ENCODE data around the gene KNL1. TPM values are rescaled to one million over a fixed set of nuclear protein-coding genes. Genes with fewer than 3 reads are reported as not detected.

KNL1 gene
- total RNA-seq, 1 donor from 2014 or later = 0.53 TPM

GRCh38 chr15:40694688-40695468 lies 100.8 kb downstream of the KNL1 start, which contains the start of gene RAD51:
RAD51 (plus strand) TSS chr15:40695174; CDS start chr15:40698759, 3,585 bp downstream.
- FAIRE-seq (no peak), DNase-seq (ENCODE audit: low read depth) (peak; percentile 90)
- H3K36me3 ChIP-seq (ENCODE audit: control insufficient read depth, insufficient read depth, low read length) = no peaks in the 10 kb centered on the region
- no peak for TF ChIP-seq CTCF (IDR thresholded peaks at IDR 0.05; ENCODE audit: insufficient read depth, low read length, severe bottlenecking)
- no peaks in the 10 kb centered on the region for H3K27me3 ChIP-seq (ENCODE audit: control insufficient read depth, insufficient read depth, low read length)
- H3K4me3 ChIP-seq (ENCODE audit: low read depth, low read length) = peak within 1 kb of the TSS; percentile 94

- Histone ChIP-seq H3K27me3 (ENCODE audit: control insufficient read depth, insufficient read depth, low read length) (no peaks in the 10 kb centered on the region), H3K36me3 (ENCODE audit: control insufficient read depth, insufficient read depth, low read length) (no peaks in the 10 kb centered on the region), H3K4me3 (ENCODE audit: low read depth, low read length) (peak overlapping the region; percentile 94)
- FAIRE-seq (no peak), DNase-seq (ENCODE audit: low read depth) (no peak)
- TF ChIP-seq CTCF (IDR thresholded peaks at IDR 0.05; ENCODE audit: insufficient read depth, low read length, severe bottlenecking) = no peak
Measured at GRCh38 chr15:40695469-40695890, 101.4 kb downstream of the KNL1 start.

GRCh38 chr15:40696228-40696627 lies 102.2 kb downstream of the KNL1 start:
- no peak for FAIRE-seq
- Histone ChIP-seq H3K36me3 (ENCODE audit: control insufficient read depth, insufficient read depth, low read length) (no peaks in the 10 kb centered on the region), H3K27me3 (ENCODE audit: control insufficient read depth, insufficient read depth, low read length) (no peaks in the 10 kb centered on the region), H3K4me3 (ENCODE audit: low read depth, low read length) (no peak overlapping the region)
- TF ChIP-seq CTCF (IDR thresholded peaks at IDR 0.05; ENCODE audit: insufficient read depth, low read length, severe bottlenecking) = no peak
- no peak for DNase-seq (ENCODE audit: low read depth)

GRCh38 chr15:40697916-40698315 lies 103.9 kb downstream of the KNL1 start:
- FAIRE-seq = no peak

GRCh38 chr15:40702077-40702476 lies 108.0 kb downstream of the KNL1 start:
- DNase-seq (ENCODE audit: low read depth) (no peak), FAIRE-seq (no peak)
- Histone ChIP-seq H3K27me3 (ENCODE audit: control insufficient read depth, insufficient read depth, low read length) (no peaks in the 10 kb centered on the region), H3K4me3 (ENCODE audit: low read depth, low read length) (no peak overlapping the region), H3K36me3 (ENCODE audit: control insufficient read depth, insufficient read depth, low read length) (no peaks in the 10 kb centered on the region)
- TF ChIP-seq CTCF (IDR thresholded peaks at IDR 0.05; ENCODE audit: insufficient read depth, low read length, severe bottlenecking) = no peak

More at GRCh38 chr15:40697916-40698315, 103.9 kb downstream of the KNL1 start:
- Histone ChIP-seq H3K27me3 (ENCODE audit: control insufficient read depth, insufficient read depth, low read length) (no peaks in the 10 kb centered on the region), H3K36me3 (ENCODE audit: control insufficient read depth, insufficient read depth, low read length) (no peaks in the 10 kb centered on the region), H3K4me3 (ENCODE audit: low read depth, low read length) (no peak overlapping the region)
- no peak for DNase-seq (ENCODE audit: low read depth)
- no peak for TF ChIP-seq CTCF (IDR thresholded peaks at IDR 0.05; ENCODE audit: insufficient read depth, low read length, severe bottlenecking)
